HG02623 (cell line): ENCODE measurements around the gene MSH5.
A peak's percentile ranks its signal among the peaks of the same experiment; 100 is the strongest.
"Not testable (repeated sequence)": the region's sequence is repeated elsewhere in the genome, so short reads cannot be mapped to it uniquely, and the experiment has no call there.

Experiments used
- ATAC-seq: cut with Tn5 transposase; IDR thresholded peaks from one replicate; pipeline ENCODE4 v1.9.1; 2021; ENCODE audit warnings: moderate library complexity; ENCODE audit not compliant: unreplicated experiment

MSH5 gene

GRCh38 chr6:31796993-31797385 is 57.2 kb downstream of the MSH5 start:
- ATAC-seq: no peak

- ATAC-seq: no peak
These were observed 57.8 kb downstream of the MSH5 start for GRCh38 chr6:31797588-31797987.

GRCh38 chr6:31799781-31800180 is 60.0 kb downstream of the MSH5 start:
- ATAC-seq: no peak

- not testable (repeated sequence) for ATAC-seq
These were observed 61.5 kb downstream of the MSH5 start for GRCh38 chr6:31801031-31801927.

- no peak for ATAC-seq
These were observed 66.2 kb downstream of the MSH5 start for GRCh38 chr6:31805939-31806469.

- peak; percentile 84 for ATAC-seq
These were observed 66.9 kb downstream of the MSH5 start, which contains the start of gene LSM2 for GRCh38 chr6:31806470-31807272. LSM2 (minus strand) TSS chr6:31806966; CDS start chr6:31806757, 209 bp downstream.

- ATAC-seq: not testable (repeated sequence)
These were observed 68.8 kb downstream of the MSH5 start for GRCh38 chr6:31808599-31808998.

- no peak for ATAC-seq
These were observed 71.8 kb downstream of the MSH5 start for GRCh38 chr6:31811645-31812044.
